Stomach smooth muscle (tissue), 2 donors: ENCODE results near the gene CLSTN2.

Source experiments
- H3K27ac ChIP-seq: one replicate; pipeline ENCODE4 v1.7.0; 2013; ENCODE audit warnings: mild to moderate bottlenecking, low read length, inconsistent platforms
- H3K27me3 ChIP-seq, 2 donors: one replicate each; pipeline ENCODE4 v1.7.0; 2013; ENCODE audit warnings: low read length in 2 of 2; ENCODE audit not compliant: insufficient read depth in 2 of 2, control insufficient read depth in 1 of 2
- H3K36me3 ChIP-seq, 2 donors: one replicate each; pipeline ENCODE4 v1.7.0; 2013; ENCODE audit warnings: low read length in 2 of 2; ENCODE audit not compliant: control insufficient read depth in 2 of 2, insufficient read depth in 2 of 2
- H3K4me1 ChIP-seq: one replicate; pipeline ENCODE4 v1.7.0; 2013; ENCODE audit warnings: low read length; ENCODE audit not compliant: control insufficient read depth, insufficient read depth
- H3K4me3 ChIP-seq, 2 donors: one replicate each; pipeline ENCODE4 v1.7.0; 2013; ENCODE audit warnings: low read length in 2 of 2
- H3K9ac ChIP-seq, 2 donors: one replicate each; pipeline ENCODE4 v1.7.0; 2013; ENCODE audit warnings: low read length in 2 of 2, mild to moderate bottlenecking in 1 of 2
- H3K9me3 ChIP-seq, 2 donors: one replicate each; pipeline ENCODE4 v1.7.0; 2013; ENCODE audit warnings: low read length in 2 of 2; ENCODE audit not compliant: control insufficient read depth in 2 of 2
- donor health status: healthy.
- donor health status: Pancreatic carcinoma.

Gene CLSTN2

GRCh38 chr3:140349938-140350337 is 415.0 kb downstream of the CLSTN2 start:
- Histone ChIP-seq H3K9ac (no peak overlapping the region), H3K4me3 (no peak overlapping the region), H3K4me1 (no peaks in the 10 kb centered on the region), H3K27me3 (no peaks in the 10 kb centered on the region), H3K27ac (no peak overlapping the region), H3K9me3 (no peaks in the 10 kb centered on the region), H3K36me3 (no peaks in the 10 kb centered on the region)

DNA sequence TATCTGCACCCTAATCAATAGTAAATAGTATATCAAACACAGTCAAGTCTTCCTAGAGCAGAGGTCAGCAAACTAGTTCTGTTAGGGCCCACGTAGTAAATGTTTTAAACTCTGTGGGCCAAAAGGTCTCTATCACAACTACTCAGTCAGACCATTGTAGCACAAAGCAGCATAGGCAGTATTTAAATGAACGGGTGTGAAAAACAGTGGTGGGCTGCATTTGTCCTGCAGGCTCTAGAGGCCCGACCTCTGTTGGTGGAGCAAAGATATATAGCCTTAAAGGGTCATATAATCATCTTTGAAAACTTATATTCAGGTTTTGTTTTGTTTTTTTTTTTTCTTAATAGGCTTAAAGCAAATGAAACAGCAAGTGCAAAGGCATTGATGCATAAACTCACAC is 416.5 kb downstream of the CLSTN2 start:
- Histone ChIP-seq H3K27ac (no peak overlapping the region), H3K4me3 (no peak overlapping the region), H3K9ac (no peak overlapping the region), H3K4me1 (no peaks in the 10 kb centered on the region), H3K9me3 (no peaks in the 10 kb centered on the region), H3K27me3 (no peaks in the 10 kb centered on the region), H3K36me3 (no peaks in the 10 kb centered on the region)

DNA sequence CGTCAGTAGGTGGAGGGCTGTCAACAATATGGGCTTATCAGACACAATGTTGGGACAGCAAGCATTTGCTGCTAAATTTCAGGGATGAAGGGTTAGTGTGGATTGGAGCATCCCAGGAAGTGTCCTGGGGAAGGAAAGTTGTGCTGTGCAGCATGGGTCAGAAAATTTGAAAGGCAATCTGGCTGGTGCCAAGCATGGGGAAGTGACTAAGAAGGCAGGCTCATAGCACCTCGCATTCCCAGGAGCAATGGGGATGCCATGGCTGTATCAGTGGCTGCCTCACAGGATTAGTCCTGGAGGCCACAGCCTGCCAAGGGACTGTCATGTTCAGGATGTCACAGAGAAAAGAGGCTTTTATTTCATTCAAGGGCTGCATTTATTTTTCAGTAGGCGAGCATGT is 420.5 kb downstream of the CLSTN2 start:
- peaks cover 0 to 4% of the 10 kb centered on the region in 2 donors for H3K9me3 ChIP-seq
- H3K36me3 ChIP-seq, result no peaks in the 10 kb centered on the region
- no peak overlapping the region for H3K4me3 ChIP-seq

GRCh38 chr3:140358686-140359085 is 423.7 kb downstream of the CLSTN2 start:
- Histone ChIP-seq H3K9ac (no peak overlapping the region), H3K4me3 (no peak overlapping the region), H3K36me3 (no peaks in the 10 kb centered on the region), H3K4me1 (no peaks in the 10 kb centered on the region), H3K27ac (no peak overlapping the region), H3K27me3 (no peaks in the 10 kb centered on the region), H3K9me3 (peaks cover 0 to 4% of the 10 kb centered on the region in 2 donors)

More for the DNA sequence above, 420.5 kb downstream of the CLSTN2 start:
- no peak overlapping the region for H3K9ac ChIP-seq
- no peaks in the 10 kb centered on the region for H3K27me3 ChIP-seq
- no peaks in the 10 kb centered on the region for H3K4me1 ChIP-seq
- H3K27ac ChIP-seq, result no peak overlapping the region

- H3K36me3 ChIP-seq, result no peaks in the 10 kb centered on the region
- H3K4me3 ChIP-seq, result no peak overlapping the region
- no peak overlapping the region for H3K9ac ChIP-seq
- H3K27ac ChIP-seq, result no peak overlapping the region
- peaks cover 0 to 4% of the 10 kb centered on the region in 2 donors for H3K9me3 ChIP-seq
- no peaks in the 10 kb centered on the region for H3K4me1 ChIP-seq
- no peaks in the 10 kb centered on the region for H3K27me3 ChIP-seq
These were observed 424.4 kb downstream of the CLSTN2 start for GRCh38 chr3:140359233-140359995.

DNA sequence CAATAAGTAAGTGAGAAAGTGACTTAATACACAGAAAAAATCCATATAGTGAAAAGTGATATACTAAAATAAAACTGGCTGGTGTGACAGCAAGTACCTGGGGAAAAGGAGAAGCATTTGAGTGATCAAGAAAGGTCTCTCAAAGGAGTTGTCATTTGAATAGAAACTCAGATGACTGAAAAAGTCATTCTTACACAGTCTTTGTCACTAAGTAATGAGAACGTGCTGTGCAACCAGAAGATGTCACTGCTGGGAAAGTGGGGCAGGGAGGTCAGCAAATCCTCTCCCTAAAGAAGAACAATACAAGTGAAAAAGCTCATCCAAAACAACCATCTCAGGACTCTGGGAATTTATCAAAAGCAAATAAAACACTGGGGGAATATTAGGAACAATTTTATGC is 425.3 kb downstream of the CLSTN2 start:
- H3K27me3 ChIP-seq, result no peaks in the 10 kb centered on the region
- H3K36me3 ChIP-seq, result no peaks in the 10 kb centered on the region
- H3K4me3 ChIP-seq, result no peak overlapping the region
- no peaks in the 10 kb centered on the region for H3K4me1 ChIP-seq
- no peak overlapping the region for H3K27ac ChIP-seq
- H3K9me3 ChIP-seq, result peaks cover 0 to 4% of the 10 kb centered on the region in 2 donors
- no peak overlapping the region for H3K9ac ChIP-seq

DNA sequence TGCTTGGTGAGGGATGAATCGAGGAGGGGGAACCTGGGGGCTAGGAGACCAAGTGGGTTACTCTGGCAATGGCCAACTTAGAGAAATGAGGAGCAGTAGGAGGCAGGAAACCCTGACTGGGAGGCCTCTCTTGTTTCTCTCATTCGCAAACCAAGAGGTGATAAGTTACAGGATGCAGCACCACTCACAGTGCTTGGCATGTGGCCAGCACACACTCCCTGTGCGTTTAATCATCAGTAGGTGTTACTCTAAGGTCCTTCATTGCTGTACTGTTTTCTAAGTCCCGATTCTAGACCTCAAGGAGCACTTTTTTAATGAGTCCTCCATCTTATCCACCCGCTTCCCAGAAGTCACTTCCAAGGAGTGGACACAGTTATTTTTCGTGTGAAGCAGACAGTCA is 428.8 kb downstream of the CLSTN2 start:
- no peaks in the 10 kb centered on the region for H3K36me3 ChIP-seq
- H3K4me1 ChIP-seq, result no peaks in the 10 kb centered on the region
- H3K27ac ChIP-seq, result no peak overlapping the region
- no peaks in the 10 kb centered on the region for H3K9me3 ChIP-seq
- no peak overlapping the region for H3K4me3 ChIP-seq
- H3K9ac ChIP-seq, result no peak overlapping the region
- no peaks in the 10 kb centered on the region for H3K27me3 ChIP-seq

DNA sequence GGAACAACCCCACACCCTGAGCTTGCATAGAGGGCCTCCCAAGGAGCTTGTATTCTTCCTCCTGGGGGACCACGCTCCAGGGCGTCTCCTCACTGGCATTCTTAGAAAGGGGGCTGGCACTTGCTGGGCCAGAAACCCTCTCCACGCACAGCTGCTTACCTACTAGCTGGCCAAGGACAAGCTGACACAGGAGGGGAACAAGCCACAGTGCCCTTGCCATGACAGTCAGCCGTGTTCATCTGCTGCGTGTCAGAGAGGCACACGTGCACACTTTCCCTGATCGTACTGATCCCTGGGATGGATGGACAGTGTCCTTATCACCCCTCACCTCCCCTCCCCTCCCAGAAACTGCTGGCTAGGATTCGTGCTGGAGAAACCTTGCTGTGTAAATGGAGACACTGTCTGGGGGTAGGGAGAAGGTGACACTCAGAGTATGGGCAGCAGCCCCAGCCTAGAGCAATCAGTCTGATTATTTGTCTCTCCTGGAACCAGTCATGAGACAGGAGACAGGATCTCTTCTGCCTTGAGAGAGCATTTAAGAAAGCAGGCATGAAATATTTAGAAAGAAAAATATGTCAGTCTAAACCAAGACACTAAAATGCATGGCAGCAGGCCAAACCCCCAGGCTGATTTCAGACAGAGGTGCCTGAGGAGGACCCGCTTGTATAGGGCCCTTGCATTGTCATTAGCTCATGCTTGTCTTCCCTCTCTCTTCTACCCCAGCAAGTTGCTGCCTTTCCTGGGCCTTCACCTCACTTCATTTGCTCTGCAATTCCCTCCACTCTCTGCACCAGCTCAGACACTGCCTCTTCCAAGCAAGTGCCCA is 431.1 kb downstream of the CLSTN2 start:
- Histone ChIP-seq H3K4me3 (no peak overlapping the region), H3K36me3 (no peaks in the 10 kb centered on the region), H3K9me3 (no peaks in the 10 kb centered on the region), H3K27ac (no peak overlapping the region), H3K27me3 (no peaks in the 10 kb centered on the region), H3K9ac (no peak overlapping the region), H3K4me1 (no peaks in the 10 kb centered on the region)

- H3K4me3 ChIP-seq, result no peak overlapping the region
- no peaks in the 10 kb centered on the region for H3K9me3 ChIP-seq
- H3K9ac ChIP-seq, result no peak overlapping the region
- no peak overlapping the region for H3K27ac ChIP-seq
- no peaks in the 10 kb centered on the region for H3K27me3 ChIP-seq
- no peaks in the 10 kb centered on the region for H3K36me3 ChIP-seq
- no peaks in the 10 kb centered on the region for H3K4me1 ChIP-seq
These were observed 433.3 kb downstream of the CLSTN2 start for GRCh38 chr3:140368223-140368811.

DNA sequence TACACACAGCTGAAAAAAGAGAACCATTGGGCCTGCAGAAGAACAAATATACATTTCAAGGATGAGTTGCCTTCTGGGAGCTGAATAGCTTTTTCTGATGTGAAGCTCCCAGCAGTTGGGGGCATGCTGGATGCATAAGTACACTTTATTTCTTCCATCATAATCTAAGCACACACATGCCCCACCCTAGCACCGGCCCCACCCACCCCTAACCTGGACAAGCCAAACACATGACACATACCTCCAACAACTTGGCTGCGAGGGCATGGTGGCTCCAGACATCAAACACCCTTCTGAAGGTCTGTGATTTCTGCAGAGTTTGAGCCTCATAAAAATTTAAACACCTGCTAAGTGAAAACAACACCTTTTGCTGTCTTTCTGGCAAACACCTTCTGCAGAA is 435.7 kb downstream of the CLSTN2 start:
- H3K27me3 ChIP-seq, result no peaks in the 10 kb centered on the region
- no peaks in the 10 kb centered on the region for H3K36me3 ChIP-seq
- no peaks in the 10 kb centered on the region for H3K4me1 ChIP-seq
- no peak overlapping the region for H3K27ac ChIP-seq
- H3K9me3 ChIP-seq, result peaks cover 0 to 2% of the 10 kb centered on the region in 2 donors
- H3K4me3 ChIP-seq, result no peak overlapping the region
- no peak overlapping the region for H3K9ac ChIP-seq
